ENCODE measurements around the gene FUCA2. TPM values are rescaled to one million over a fixed set of nuclear protein-coding genes. Genes with fewer than 3 reads are reported as not detected.
"Not testable (repeated sequence)": the region's sequence is repeated elsewhere in the genome, so short reads cannot be mapped to it uniquely, and the experiment has no call there.

Gene FUCA2
- total and polyA plus RNA-seq, 10 donors = 12.5 to 59.3 (median 34.6) TPM

DNA sequence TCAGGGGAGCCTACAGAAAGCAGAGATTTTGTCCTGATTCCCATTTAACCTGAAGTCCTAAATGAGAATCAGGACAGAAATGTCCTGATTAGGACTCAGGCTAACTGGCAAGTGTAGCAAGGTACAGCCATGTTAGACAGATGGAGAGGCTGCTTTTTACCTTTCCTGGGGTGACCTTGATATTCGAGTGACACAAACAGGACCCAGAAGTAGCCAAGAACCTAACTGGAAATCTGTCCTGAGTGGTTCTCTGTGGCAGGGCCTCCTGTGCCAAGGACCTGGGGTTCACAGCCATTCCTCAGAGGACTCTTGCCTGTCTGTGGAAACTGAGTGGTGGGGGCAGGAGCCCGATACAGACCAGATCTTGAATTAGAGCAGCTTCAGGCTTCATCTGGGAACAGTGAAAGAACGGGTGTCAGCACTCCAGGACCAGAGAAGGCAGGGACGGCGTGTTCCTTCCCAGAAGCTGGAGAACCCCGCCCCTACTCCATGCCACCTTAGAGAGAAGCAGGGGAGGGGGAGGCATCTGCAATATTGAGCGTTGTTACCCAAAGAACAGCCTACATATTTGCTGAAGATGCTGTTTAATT is 4.3 kb upstream of the FUCA2 start:
- H3K27me3 ChIP-seq (replicated peaks in 1 of 7) = no peaks in the 10 kb centered on the region
- no peak overlapping the region for H3K27ac ChIP-seq
- H3K4me3 ChIP-seq = no peak overlapping the region
- DNase-seq = no peak
- intact Hi-C loops (cut with DNase I; ENCODE audit: low total_unique reads) = no loop called here
- no peaks in the 10 kb centered on the region for H3K36me3 ChIP-seq
- H3K9me3 ChIP-seq = no peaks in the 10 kb centered on the region
- TF ChIP-seq, protein P1, sequence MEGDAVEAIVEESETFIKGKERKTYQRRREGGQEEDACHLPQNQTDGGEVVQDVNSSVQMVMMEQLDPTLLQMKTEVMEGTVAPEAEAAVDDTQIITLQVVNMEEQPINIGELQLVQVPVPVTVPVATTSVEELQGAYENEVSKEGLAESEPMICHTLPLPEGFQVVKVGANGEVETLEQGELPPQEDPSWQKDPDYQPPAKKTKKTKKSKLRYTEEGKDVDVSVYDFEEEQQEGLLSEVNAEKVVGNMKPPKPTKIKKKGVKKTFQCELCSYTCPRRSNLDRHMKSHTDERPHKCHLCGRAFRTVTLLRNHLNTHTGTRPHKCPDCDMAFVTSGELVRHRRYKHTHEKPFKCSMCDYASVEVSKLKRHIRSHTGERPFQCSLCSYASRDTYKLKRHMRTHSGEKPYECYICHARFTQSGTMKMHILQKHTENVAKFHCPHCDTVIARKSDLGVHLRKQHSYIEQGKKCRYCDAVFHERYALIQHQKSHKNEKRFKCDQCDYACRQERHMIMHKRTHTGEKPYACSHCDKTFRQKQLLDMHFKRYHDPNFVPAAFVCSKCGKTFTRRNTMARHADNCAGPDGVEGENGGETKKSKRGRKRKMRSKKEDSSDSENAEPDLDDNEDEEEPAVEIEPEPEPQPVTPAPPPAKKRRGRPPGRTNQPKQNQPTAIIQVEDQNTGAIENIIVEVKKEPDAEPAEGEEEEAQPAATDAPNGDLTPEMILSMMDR (IDR thresholded peaks at IDR 0.05 in 8 of 11, conservative IDR thresholded peaks at IDR 0.05 in 3 of 11) = no peak
- TF ChIP-seq POLR2A (IDR thresholded peaks at IDR 0.05) = no peak
- TF ChIP-seq POLR2AphosphoS5 (IDR thresholded peaks at IDR 0.05) = no peak
- peaks cover 5 to 46% (median 16%) of the 10 kb centered on the region in 6 donors for H3K4me1 ChIP-seq
- WGBS, 5 donors = 86 to 99% (median 92%) methylated on average over 5 to 7 of the region's 7 CpGs

DNA sequence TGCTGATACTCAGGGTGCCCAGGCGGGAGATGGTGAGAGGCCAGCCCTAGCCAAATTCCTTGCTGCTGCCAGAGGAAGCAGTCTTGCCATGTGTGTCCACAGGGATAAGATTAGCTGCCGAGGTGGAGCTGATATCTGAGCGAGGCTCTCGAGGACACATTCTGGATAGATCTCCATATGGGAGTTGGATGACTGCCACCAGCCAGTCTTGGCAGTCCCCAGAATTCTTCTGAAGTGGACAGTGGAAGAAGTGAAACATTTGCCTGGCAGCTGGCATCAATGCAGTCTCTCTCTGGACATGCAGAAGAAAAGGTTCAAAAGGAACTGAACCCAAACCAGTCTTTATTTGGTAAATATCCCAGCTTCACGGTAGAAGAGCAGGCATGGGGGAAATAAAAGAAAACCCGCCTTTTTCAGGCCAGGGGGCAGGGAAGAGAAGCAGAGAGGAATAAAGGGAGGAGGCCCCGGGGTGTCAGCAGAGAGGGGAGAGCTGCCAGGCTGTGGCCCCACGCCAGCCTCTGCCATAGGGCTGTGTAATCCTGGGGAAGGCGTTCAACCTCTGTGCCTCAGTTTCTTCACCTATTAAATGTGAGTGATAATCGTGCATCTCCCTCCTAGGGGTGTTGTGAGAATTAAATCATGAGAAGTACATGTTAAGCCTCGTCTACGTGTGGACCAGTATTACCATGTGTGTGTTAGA is 3.7 kb upstream of the FUCA2 start:
- no peak overlapping the region for H3K27ac ChIP-seq
- no peak overlapping the region for H3K4me3 ChIP-seq
- 74 to 92% (median 83%) methylated on average over 12 of the region's 12 CpGs for WGBS, 5 donors

DNA sequence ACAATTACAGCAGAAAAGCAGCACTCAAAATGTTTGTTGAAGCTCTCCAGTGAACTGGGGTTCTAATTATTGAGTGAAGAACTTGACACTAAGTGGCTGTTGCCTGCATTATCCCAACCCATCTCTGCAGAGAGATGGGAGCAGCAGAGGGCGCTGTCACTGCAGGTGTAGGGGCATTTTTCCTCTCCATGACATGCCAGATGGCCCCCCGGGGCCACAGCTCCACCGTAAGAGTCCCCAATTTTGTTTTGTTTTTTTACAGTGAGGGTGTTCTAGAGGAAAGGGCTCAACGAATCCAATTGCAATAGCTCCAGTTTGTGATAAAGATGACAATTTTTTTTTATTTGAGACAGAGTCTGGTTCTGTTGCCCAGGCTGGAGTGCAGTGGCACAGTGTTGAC is 1.9 kb upstream of the FUCA2 start:
- Histone ChIP-seq H3K9me3 (no peaks in the 10 kb centered on the region), H3K27me3 (replicated peaks in 1 of 7) (no peaks in the 10 kb centered on the region), H3K36me3 (peaks cover 0 to 7% (median 0%) of the 10 kb centered on the region in 6 donors), H3K4me3 (no peak overlapping the region), H3K4me1 (peaks cover 15 to 70% (median 32%) of the 10 kb centered on the region in 6 donors), H3K27ac (no peak overlapping the region)
- TF ChIP-seq, protein P1 (IDR thresholded peaks at IDR 0.05 in 8 of 11, conservative IDR thresholded peaks at IDR 0.05 in 3 of 11) = peak in 8 of 11 experiments; percentile 7 to 60 (median 34)
- TF ChIP-seq POLR2A (IDR thresholded peaks at IDR 0.05) = no peak
- 57 to 78% (median 66%) methylated on average over 4 of the region's 4 CpGs for WGBS, 5 donors
- peak; percentile 79 for DNase-seq
- intact Hi-C loops (cut with DNase I; ENCODE audit: low total_unique reads) = no loop called here

More for the DNA sequence above, 3.7 kb upstream of the FUCA2 start:
- Histone ChIP-seq H3K4me1 (peaks cover 8 to 52% (median 22%) of the 10 kb centered on the region in 6 donors), H3K27me3 (replicated peaks in 1 of 7) (no peaks in the 10 kb centered on the region), H3K9me3 (no peaks in the 10 kb centered on the region), H3K36me3 (no peaks in the 10 kb centered on the region)
- TF ChIP-seq, protein P1 (IDR thresholded peaks at IDR 0.05 in 8 of 11, conservative IDR thresholded peaks at IDR 0.05 in 3 of 11) = no peak
- TF ChIP-seq POLR2AphosphoS5 (IDR thresholded peaks at IDR 0.05) (no peak), POLR2A (IDR thresholded peaks at IDR 0.05) (no peak)
- intact Hi-C loops (cut with DNase I; ENCODE audit: low total_unique reads) = no loop called here
- DNase-seq = no peak

DNA sequence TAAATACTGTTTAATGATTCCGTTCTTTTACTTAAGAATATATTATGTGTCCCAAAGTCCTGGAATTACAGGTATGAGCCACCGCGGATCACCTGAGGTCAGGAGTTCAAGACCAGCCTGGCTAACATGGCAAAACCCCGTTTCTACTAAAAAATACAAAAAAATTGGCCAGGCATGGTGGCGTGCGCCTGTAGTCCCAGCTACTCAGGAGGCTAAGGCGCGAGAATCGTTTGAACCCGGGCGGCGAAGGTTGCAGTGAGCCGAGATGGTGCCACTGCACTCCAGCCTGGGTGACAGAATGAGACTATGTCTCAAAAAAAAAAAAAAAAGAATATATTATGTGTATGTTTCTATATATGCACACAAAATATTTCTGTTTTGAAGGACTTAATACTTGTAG is 1.2 kb downstream of the FUCA2 start:
- peak overlapping the region in 6 of 8 donors; percentile 55 to 93 (median 69) for H3K4me3 ChIP-seq
- H3K9me3 ChIP-seq; DNase-seq; H3K27me3 ChIP-seq (replicated peaks in 1 of 7); intact Hi-C loops (cut with DNase I; ENCODE audit: low total_unique reads): not testable (repeated sequence)
- WGBS, 5 donors = 96 to 98% (median 96%) methylated on average over 13 of the region's 13 CpGs
- H3K27ac ChIP-seq = peak overlapping the region in 2 of 8 donors; percentile 91 to 92
- peaks cover 15 to 72% (median 35%) of the 10 kb centered on the region in 6 donors for H3K4me1 ChIP-seq
- peaks cover 0 to 34% (median 10%) of the 10 kb centered on the region in 6 donors for H3K36me3 ChIP-seq
